GM19193 (cell line): ENCODE results near the gene SEMA7A.

Experiments
- POLR2A ChIP-seq: IDR thresholded peaks from 4 replicates; pipeline ENCODE4 v1.6.1; 2011; ENCODE audit not compliant: insufficient read depth, insufficient read length; ENCODE audit errors: extremely low read depth

SEMA7A gene

GRCh38 chr15:74373056-74373650, 60.6 kb downstream of the SEMA7A start:
- TF ChIP-seq POLR2A, result no peak

DNA sequence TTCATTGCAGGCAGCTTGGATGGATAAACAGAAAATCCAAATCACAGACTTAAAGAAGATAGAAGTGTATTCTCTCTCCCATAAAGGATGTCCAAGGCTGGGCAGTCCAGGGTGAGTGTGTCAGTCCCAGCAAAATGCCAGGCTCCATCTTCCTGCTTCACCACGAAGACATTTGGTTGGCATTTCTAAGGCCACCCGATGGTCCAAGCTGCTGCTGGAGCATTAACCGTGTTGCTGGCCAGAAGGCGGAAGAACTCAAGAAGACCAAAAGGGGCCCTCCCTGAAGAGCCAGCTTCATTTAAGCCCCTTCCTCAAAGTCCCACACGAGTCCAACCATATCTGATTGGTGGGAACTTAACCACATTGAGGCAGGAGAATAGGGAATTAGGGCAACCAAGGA, 63.3 kb downstream of the SEMA7A start:
- no peak for TF ChIP-seq POLR2A

GRCh38 chr15:74369756-74370155, 64.0 kb downstream of the SEMA7A start:
- TF ChIP-seq POLR2A, result no peak

DNA sequence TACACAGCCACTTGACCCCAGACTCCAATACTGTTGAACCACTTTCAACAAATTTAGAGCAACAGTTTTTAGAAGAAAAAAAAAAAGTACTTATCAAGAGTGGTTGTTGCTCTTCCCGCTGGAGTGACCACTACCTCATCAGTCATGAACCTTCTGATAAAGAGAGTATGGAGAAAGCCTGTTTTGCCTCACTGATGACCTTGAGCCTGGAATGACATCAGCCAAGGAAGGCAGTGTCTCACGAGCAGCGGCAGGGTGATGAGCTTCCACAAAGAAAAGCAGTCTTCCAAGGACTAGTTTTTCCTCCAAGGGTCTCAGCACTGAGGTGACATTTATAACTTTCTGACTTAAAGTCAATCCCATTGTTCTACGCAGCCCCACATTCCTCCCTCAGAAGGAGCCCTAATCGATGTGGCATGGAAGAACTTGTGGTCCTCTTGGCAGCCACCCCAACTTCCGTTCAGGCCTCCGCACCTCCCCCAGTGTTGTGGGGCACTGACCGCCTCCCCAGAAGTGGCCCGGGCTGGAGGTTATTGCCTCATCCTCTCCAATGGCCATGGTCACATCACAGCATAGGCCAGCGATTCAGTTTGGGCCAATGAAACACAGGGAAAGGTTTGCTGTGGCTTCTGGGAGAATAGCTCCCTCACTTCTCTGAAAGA, 64.5 kb downstream of the SEMA7A start:
- no peak for TF ChIP-seq POLR2A

DNA sequence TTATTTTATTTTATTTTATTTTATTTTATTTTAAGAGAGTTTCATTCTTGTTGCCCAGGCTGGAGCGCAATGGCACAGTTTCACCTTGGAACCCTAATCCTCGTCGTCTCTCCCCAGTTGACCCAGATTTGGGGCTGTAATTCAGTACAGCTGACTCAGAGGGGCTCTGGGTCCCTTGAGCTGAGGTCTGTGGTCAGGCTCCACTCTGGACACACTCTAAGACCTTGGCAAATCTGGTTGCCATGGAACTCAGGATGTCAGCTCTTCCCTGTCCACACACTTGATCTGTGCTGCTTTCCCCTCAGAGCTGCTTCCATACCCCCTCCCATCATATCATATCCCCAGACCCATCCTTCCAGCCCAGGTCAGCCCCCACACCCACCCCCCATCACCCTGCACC, 65.6 kb downstream of the SEMA7A start:
- no peak for TF ChIP-seq POLR2A

DNA sequence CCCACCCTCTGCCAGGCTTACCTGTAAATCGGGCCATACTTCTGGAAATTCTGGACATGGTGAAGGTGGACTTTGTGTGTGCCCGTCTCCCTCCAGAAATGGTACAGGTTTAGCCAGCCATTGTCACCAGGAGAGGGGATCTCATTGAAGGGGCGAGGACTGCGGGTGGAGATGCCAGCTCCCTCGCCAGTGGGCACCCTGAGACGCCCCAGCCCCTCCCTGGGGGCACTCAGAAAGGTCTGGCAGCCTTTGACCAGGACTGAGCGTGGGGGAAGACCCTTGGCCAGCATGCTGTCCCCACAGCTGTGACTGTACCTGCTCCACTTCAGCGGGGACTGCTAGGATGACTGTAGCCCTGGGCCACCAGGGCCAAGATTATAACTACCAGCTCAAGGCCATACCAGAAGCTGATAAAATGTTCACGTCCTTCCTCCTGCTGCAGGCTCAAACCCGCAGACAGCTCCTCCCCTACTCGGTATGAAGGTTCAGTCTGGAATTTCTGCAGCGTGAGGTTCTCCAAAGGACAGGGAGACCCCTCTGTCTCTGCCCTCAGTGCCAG, 66.4 kb downstream of the SEMA7A start, which contains the start of gene CYP11A1:
Gene CYP11A1 (minus strand): TSS at position 351 of the 559 bp plus-strand sequence. CDS start 61 bp downstream, at position 290.
- TF ChIP-seq POLR2A, result no peak

DNA sequence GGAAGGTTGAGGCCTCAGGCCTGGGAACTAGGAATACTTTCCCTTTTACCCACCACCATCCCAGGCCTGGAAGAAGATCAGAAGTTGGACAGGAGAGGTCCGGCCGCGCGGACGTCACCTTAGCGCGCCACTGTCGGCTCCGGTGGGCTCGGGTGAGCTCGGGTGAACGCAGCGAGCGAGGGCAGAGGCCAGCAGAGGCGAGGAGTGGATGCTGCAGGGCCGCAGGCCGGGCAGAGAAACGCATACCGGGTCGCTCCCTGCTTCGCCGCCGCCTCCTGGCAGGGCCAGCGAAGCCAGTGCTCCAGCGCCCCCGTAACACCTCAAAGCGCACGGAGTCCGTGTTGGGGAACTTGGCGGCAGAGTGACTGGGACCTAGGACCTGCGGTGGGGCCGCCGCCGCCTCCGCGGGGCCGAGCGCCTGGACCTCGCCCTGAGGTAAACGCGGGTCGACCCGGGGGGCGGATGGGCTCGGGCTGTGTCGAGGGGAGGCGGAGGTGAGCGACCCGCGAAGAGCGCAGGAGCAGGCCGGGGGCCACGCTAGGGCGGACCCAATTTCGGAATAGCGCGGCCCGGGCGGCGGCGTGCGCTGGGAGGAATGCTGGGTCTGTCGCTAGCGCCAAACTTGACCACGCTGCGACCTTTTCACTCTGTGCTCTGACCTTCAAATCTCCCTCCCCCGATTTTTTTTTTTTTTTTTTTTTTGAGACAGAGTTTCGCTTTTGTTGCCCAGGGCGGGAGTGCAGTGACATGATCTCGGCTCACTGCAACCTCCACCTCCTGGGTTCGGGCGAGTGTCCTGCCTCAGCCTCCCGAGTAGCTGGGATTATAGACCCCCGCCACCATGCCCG, 67.9 kb downstream of the SEMA7A start:
- TF ChIP-seq POLR2A, result no peak

- TF ChIP-seq POLR2A, result no peak
Measured at GRCh38 chr15:74364936-74365597, 68.7 kb downstream of the SEMA7A start.

- TF ChIP-seq POLR2A, result no peak
Measured at GRCh38 chr15:74362482-74362881, 71.3 kb downstream of the SEMA7A start.
